NK-92 (cell line): ENCODE data around the gene PRELID3B.

Experiments
- DNase-seq: peaks from one replicate; lab custom pipeline; 2025; ENCODE audit not compliant: unreplicated experiment; lab: John Stamatoyannopoulos, UW

Gene PRELID3B

DNA sequence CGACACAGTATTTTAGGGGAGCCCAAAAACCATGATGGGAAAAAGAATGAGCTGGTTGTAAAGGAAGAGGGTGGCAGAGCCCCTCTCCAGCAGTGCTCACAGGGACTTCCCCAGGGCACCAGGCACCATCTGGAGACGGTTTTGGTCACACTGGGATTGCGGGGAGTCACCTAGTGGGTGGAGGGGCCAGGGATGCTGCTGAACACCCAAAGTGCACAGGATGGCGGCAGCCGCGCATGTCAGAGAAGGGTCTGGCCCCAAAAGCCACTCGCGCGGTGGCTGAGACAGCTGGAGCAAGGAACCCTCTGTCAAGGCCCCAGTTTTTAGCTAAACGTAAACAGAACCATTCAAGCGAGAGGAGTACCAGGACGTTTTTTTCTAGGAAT is 46.4 kb downstream of the PRELID3B start:
- DNase-seq, result no peak

DNA sequence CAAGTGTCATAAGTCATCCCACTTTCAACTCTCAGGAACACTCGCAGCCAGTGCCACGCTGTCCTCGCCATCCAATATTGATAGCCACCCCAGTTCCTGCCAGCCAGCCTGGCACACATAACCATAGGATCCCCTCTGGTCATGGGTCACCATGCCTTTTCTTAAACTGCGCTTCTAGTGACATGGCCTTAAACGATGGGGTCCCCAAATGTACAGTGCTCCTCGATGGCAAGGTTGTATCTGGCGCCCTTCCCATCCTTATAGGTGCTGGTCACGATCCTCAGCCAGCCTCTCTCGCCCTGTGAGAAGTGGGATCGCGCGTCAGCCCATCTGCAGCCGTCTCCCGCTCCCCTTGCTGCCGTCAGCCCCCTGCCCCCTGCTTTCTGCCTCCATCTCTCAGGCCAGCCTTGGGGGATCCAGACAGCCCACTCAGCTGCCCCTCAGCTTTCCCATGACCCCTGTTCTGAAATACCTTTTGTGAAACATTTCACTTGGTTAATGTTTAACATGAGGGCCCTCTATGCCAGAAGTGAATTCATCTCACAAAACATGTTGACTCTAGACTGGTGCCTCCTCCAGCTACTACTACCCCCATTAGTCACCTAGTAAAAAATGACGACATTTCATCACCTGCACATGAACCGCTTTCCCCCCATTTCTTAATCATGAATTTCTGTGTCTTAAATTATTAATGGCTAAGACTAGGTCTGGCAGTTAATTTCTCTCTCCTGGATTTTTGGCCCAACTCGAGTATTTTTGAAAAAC is 46.9 kb downstream of the PRELID3B start:
- no peak for DNase-seq

DNA sequence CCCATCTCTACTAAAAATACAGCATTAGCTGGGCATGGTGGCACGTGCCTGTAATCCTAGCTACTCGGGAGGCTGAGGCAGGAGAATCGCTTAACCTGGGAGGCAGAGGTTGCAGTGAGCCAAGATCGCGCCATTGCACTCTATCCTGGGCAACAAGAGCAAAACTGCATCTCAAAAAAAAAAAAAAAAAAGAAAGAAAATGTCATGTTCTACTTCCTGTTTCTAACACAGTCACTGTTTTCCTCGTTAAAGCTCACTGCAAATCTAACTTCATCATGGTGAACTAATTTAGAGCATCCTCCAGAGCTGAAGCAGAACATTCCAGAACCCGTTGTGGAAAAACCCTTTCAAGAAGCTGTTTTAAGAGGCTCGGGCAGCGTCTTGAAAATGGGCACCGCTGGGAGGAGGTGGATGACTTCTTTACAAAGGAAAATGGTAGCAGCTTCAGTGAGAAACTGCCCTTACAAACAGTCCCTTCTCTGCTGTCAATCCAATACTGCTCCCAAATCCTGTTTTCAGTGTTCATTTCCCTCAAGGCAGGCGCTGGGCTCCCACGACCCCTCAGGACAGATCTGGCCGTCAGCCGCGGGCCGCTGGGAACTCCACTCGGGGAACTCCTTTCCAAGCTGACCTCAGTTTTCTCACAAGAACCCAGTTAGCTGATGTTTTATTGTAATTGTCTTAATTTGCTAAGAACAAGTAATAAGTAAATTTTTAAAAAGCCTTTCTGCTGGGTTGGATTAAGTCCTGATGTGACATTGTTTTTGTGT is 48.0 kb downstream of the PRELID3B start:
- DNase-seq, result no peak

- no peak for DNase-seq
Measured at GRCh38 chr20:58993332-58994248, 49.0 kb downstream of the PRELID3B start.

GRCh38 chr20:58992911-58993310 is 49.7 kb downstream of the PRELID3B start:
- no peak for DNase-seq

- no peak for DNase-seq
Measured at GRCh38 chr20:58991715-58992114, 50.9 kb downstream of the PRELID3B start.

- no peak for DNase-seq
Measured at GRCh38 chr20:58990651-58991445, 51.7 kb downstream of the PRELID3B start.

DNA sequence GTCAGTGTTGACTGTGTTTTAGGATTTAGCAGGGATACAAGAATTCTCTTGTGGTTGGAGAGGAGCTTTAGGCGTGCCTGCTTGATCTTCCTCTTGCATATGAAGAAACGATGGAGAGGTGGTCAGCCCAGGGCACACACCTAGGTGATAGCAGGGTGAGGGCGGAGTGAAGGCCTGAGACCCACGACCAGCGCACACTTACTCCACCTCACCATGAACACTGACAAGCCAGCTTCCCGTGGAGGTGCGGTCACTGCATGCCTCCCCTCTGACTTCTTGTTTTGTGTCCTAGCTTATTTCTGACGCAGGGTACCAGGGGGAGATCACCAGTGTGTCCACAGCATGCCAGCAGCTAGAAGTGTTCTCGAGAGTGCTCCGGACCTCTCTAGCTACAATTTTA is 53.4 kb downstream of the PRELID3B start:
- DNase-seq, result no peak

DNA sequence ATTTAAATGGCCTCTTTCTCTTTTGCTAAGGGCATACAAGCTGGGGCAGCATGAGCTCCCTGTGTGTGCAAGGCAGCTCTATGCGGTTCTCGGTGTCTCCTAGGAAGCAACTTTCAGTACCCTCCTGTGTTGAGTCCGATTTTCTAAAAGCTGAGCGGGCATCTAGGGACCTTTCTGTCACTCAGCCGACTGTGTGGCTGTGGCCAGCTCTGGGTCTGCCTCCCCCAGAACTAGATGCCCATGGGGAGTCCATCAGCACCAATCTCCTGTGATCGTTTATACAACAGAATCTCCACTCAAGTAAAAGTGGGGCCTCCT is 54.1 kb downstream of the PRELID3B start:
- DNase-seq, result no peak

DNA sequence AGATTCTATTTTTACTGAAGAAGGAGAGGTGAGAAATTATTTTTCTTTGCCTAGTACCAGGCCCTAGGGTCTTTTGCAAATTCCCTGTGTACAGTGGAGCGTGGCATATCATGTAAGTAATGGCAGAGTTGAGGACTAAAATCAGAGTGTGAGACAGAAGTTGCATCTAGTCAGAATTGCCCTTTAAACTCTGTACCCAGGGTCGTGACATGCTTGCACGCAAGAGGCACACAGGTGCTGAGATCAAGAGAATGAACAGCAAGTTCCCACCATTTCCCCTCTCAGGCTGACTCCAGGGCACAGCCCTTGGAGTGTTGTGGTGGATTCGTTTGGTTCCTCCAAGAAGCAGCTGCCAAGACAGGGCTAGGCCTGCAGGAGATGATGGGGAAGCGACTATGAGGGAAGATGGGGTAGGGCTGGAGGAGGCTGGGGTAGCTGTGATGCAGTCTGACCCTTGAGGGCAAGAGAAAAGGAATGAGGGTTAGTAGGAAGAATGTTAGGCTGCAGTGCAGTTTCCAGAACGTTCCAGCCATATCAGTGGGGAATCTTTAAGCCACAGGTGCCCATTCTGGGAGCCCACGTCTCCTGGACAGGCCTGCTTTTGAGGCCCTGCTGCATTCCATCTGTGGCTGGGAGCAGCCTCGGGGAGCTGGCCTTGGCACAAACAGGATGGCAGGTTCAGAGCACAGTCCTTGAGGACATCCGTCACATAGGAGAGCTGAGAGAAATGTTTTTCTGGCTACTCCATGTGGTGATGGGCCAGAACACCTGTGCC is 54.6 kb downstream of the PRELID3B start:
- no peak for DNase-seq

DNA sequence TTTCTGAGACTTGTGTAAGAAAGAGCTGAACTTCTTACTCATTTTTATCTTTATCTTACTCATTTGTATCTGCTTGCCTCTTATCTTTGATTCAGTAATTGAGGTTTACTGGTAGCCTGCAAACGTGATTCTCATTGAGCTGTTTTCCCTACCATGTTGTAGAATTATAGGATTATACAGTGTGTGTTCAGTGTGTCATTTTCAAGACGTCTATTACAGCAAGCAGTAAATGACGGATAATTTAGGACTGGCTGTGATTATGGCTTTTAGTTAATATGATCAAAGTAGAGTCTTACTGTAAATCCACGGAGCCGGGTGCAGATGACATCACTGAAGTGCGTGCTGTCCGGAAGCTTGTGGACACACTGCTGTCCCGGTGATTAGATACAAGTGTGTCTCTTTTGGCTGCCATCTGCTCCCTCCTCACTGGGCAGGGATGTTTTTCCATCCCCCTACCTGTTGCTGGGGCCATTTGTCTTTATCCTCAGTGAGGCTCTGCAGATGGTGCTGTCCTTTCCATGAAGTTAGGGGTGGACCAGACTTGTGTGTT is 55.5 kb downstream of the PRELID3B start:
- DNase-seq, result no peak

GRCh38 chr20:58986286-58986967 is 56.2 kb downstream of the PRELID3B start:
- DNase-seq, result no peak

GRCh38 chr20:58985656-58986055 is 56.9 kb downstream of the PRELID3B start:
- no peak for DNase-seq

GRCh38 chr20:58984691-58985090 is 57.9 kb downstream of the PRELID3B start:
- DNase-seq, result no peak
